Activated T-cell treated with anti-CD3 and anti-CD28 coated beads, Interleukin-2, amount 50 U/mL, for 48 hours (primary cell): ENCODE measurements around the gene UXS1.
"Not testable (repeated sequence)": the region's sequence is repeated elsewhere in the genome, so short reads cannot be mapped to it uniquely, and the experiment has no call there.

Experiments used
- DNase-seq, 2 experiments: peaks; one replicate each; pipeline ENCODE4 v3.0.0-alpha.2; 2020

Gene UXS1

GRCh38 chr2:106193977-106194778 lies at the start of gene UXS1:
UXS1 (minus strand) TSS chr2:106194301; CDS start chr2:106194241, 60 bp downstream.
- DNase-seq = peak; percentile 97 to 99

GRCh38 chr2:106239491-106239890 lies 45.4 kb upstream of the UXS1 start:
- DNase-seq = not testable (repeated sequence)

- not testable (repeated sequence) for DNase-seq
These were observed 41.3 kb upstream of the UXS1 start for GRCh38 chr2:106235392-106235791.

- DNase-seq = no peak
These were observed 39.2 kb upstream of the UXS1 start for GRCh38 chr2:106233350-106233706.

GRCh38 chr2:106232638-106233349 lies 38.7 kb upstream of the UXS1 start:
- DNase-seq = no peak

- no peak for DNase-seq
These were observed 29.2 kb upstream of the UXS1 start for GRCh38 chr2:106223347-106223746.

- DNase-seq = not testable (repeated sequence)
These were observed 28.0 kb upstream of the UXS1 start for GRCh38 chr2:106222057-106222456.

GRCh38 chr2:106219813-106220212 lies 25.7 kb upstream of the UXS1 start:
- DNase-seq = no peak

- DNase-seq = not testable (repeated sequence)
These were observed 25.1 kb upstream of the UXS1 start for GRCh38 chr2:106219157-106219556.

GRCh38 chr2:106208874-106209273 lies 14.8 kb upstream of the UXS1 start:
- no peak for DNase-seq

- no peak for DNase-seq
These were observed 14.3 kb upstream of the UXS1 start for GRCh38 chr2:106208399-106208798.

GRCh38 chr2:106207246-106207645 lies 13.1 kb upstream of the UXS1 start:
- no peak for DNase-seq

- DNase-seq = no peak
These were observed 11.4 kb upstream of the UXS1 start for GRCh38 chr2:106205488-106205887.

GRCh38 chr2:106204551-106204950 lies 10.4 kb upstream of the UXS1 start:
- DNase-seq = not testable (repeated sequence)

GRCh38 chr2:106201661-106202060 lies 7.6 kb upstream of the UXS1 start:
- DNase-seq = no peak

GRCh38 chr2:106197878-106198277 lies 3.8 kb upstream of the UXS1 start:
- no peak for DNase-seq

GRCh38 chr2:106195981-106196380 lies 1.9 kb upstream of the UXS1 start:
- no peak for DNase-seq

GRCh38 chr2:106195456-106195855 lies 1.4 kb upstream of the UXS1 start:
- no peak for DNase-seq

- DNase-seq = no peak
These were observed 468 bp downstream of the UXS1 start for GRCh38 chr2:106193690-106193976.

- peak; percentile 60 to 71 for DNase-seq
These were observed 1.1 kb downstream of the UXS1 start for GRCh38 chr2:106192752-106193689.

GRCh38 chr2:106191511-106192016 lies 2.5 kb downstream of the UXS1 start:
- no peak for DNase-seq

- no peak for DNase-seq
These were observed 4.2 kb downstream of the UXS1 start for GRCh38 chr2:106189764-106190468.

- DNase-seq = no peak
These were observed 4.8 kb downstream of the UXS1 start for GRCh38 chr2:106189325-106189724.
